Stimulated activated CD8-positive, alpha-beta memory T cell treated with anti-CD3 and anti-CD28 coated beads, Interleukin-12 subunit alpha, Interleukin-12 subunit beta, amount 100 ng/mL, for 1 hour (primary cell): ENCODE results near the gene FAM90A26.
"Not testable (repeated sequence)": the region's sequence is repeated elsewhere in the genome, so short reads cannot be mapped to it uniquely, and the experiment has no call there.

Experiments used
- DNase-seq: peaks from one replicate; pipeline ENCODE4 v3.0.0-alpha.2; 2020; ENCODE audit warnings: low read depth

The FAM90A26 gene

GRCh38 chr4:9158392-9158791 lies 11.8 kb upstream of the FAM90A26 start:
- DNase-seq = not testable (repeated sequence)

- not testable (repeated sequence) for DNase-seq
Measured at GRCh38 chr4:9160046-9160445, 10.2 kb upstream of the FAM90A26 start.

- not testable (repeated sequence) for DNase-seq
Measured at GRCh38 chr4:9165990-9166389, 4.2 kb upstream of the FAM90A26 start.

- DNase-seq = not testable (repeated sequence)
Measured at GRCh38 chr4:9210357-9210756, 40.1 kb downstream of the FAM90A26 start, which contains the start of gene USP17L10. USP17L10 (plus strand) TSS chr4:9210657; CDS start chr4:9210657, 0 bp downstream.

GRCh38 chr4:9214701-9215100 lies 44.5 kb downstream of the FAM90A26 start:
- DNase-seq = not testable (repeated sequence)

GRCh38 chr4:9215105-9215504 lies 44.9 kb downstream of the FAM90A26 start, which contains the start of gene USP17L11:
USP17L11 (plus strand) TSS chr4:9215405; CDS start chr4:9215405, 0 bp downstream.
- DNase-seq = not testable (repeated sequence)

GRCh38 chr4:9219852-9220251 lies 49.6 kb downstream of the FAM90A26 start, which contains the start of gene USP17L12:
USP17L12 (plus strand) TSS chr4:9220152; CDS start chr4:9220152, 0 bp downstream.
- not testable (repeated sequence) for DNase-seq

GRCh38 chr4:9224596-9224995 lies 54.4 kb downstream of the FAM90A26 start, which contains the start of gene USP17L13:
USP17L13 (plus strand) TSS chr4:9224896; CDS start chr4:9224896, 0 bp downstream.
- not testable (repeated sequence) for DNase-seq
